ENCODE measurements around the gene PCSK2. TPM values are rescaled to one million over a fixed set of nuclear protein-coding genes. Genes with fewer than 3 reads are reported as not detected.

Gene PCSK2
- total and polyA plus RNA-seq, 10 donors, result 0.06 to 0.17 (median 0.16) TPM; not detected in 3

GRCh38 chr20:17508756-17509155, 281.9 kb downstream of the PCSK2 start:
- Histone ChIP-seq H3K27me3 (replicated peaks in 1 of 7) (no peaks in the 10 kb centered on the region), H3K4me1 (peaks cover 0 to 32% (median 16%) of the 10 kb centered on the region in 6 donors), H3K27ac (no peak overlapping the region), H3K4me3 (no peak overlapping the region), H3K9me3 (no peaks in the 10 kb centered on the region), H3K36me3 (no peaks in the 10 kb centered on the region)
- intact Hi-C loops (cut with DNase I; ENCODE audit: low total_unique reads), result loop anchor here (10.0 kb wide), 4 partner anchors 386 to 766 kb away; partner anchors contain the start of genes KAT14 and PET117
- WGBS, 5 donors, result 92 to 98% (median 95%) methylated on average over 17 to 18 of the region's 18 CpGs
- no peak for DNase-seq
- no peak for TF ChIP-seq POLR2A (IDR thresholded peaks at IDR 0.05)
- TF ChIP-seq, protein P1, sequence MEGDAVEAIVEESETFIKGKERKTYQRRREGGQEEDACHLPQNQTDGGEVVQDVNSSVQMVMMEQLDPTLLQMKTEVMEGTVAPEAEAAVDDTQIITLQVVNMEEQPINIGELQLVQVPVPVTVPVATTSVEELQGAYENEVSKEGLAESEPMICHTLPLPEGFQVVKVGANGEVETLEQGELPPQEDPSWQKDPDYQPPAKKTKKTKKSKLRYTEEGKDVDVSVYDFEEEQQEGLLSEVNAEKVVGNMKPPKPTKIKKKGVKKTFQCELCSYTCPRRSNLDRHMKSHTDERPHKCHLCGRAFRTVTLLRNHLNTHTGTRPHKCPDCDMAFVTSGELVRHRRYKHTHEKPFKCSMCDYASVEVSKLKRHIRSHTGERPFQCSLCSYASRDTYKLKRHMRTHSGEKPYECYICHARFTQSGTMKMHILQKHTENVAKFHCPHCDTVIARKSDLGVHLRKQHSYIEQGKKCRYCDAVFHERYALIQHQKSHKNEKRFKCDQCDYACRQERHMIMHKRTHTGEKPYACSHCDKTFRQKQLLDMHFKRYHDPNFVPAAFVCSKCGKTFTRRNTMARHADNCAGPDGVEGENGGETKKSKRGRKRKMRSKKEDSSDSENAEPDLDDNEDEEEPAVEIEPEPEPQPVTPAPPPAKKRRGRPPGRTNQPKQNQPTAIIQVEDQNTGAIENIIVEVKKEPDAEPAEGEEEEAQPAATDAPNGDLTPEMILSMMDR (IDR thresholded peaks at IDR 0.05 in 8 of 11, conservative IDR thresholded peaks at IDR 0.05 in 3 of 11), result no peak
- TF ChIP-seq POLR2AphosphoS5 (IDR thresholded peaks at IDR 0.05), result no peak

DNA sequence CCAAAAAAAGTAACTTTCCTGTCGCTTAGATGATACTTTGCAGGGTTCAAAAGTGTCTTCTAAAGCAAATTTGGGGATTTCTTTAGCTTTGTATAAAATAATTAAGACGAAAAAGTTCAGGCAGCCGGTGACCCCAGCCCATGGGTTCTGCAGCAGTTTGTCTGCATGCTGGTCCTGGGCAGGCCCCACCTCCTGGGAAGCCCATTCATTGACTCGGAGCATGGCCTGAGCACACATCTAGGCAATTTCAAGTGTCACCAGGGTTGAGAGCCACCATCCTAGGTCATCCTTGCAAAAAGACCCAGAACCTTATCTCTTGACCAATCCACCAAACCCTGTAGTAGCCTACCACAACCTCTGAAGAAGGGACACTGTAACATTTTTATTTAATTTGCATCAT, 283.7 kb downstream of the PCSK2 start:
- Histone ChIP-seq H3K36me3 (no peaks in the 10 kb centered on the region), H3K4me1 (peaks cover 0 to 14% (median 4%) of the 10 kb centered on the region in 6 donors), H3K27ac (no peak overlapping the region), H3K27me3 (replicated peaks in 1 of 7) (no peaks in the 10 kb centered on the region), H3K9me3 (no peaks in the 10 kb centered on the region), H3K4me3 (no peak overlapping the region)
- TF ChIP-seq POLR2A (IDR thresholded peaks at IDR 0.05) (no peak), POLR2AphosphoS5 (IDR thresholded peaks at IDR 0.05) (no peak)
- TF ChIP-seq, protein P1 (IDR thresholded peaks at IDR 0.05 in 8 of 11, conservative IDR thresholded peaks at IDR 0.05 in 3 of 11), result no peak
- DNase-seq, result no peak
- 56 to 95% (median 83%) methylated on average over 4 of the region's 4 CpGs for WGBS, 5 donors
- intact Hi-C loops (cut with DNase I; ENCODE audit: low total_unique reads), result no loop called here

GRCh38 chr20:17511401-17511800, 284.6 kb downstream of the PCSK2 start:
- WGBS, 5 donors, result 57 to 68% (median 62%) methylated on average over 6 of the region's 6 CpGs
- intact Hi-C loops (cut with DNase I; ENCODE audit: low total_unique reads), result no loop called here

GRCh38 chr20:17513939-17514338, 287.1 kb downstream of the PCSK2 start:
- 71 to 88% (median 84%) methylated on average over 1 to 2 of the region's 2 CpGs for WGBS, 5 donors
- intact Hi-C loops (cut with DNase I; ENCODE audit: low total_unique reads), result no loop called here
- peaks cover 0 to 11% (median 0%) of the 10 kb centered on the region in 6 donors for H3K4me1 ChIP-seq

More at GRCh38 chr20:17511401-17511800, 284.6 kb downstream of the PCSK2 start:
- DNase-seq, result no peak
- Histone ChIP-seq H3K27ac (no peak overlapping the region), H3K4me1 (peaks cover 0 to 5% (median 0%) of the 10 kb centered on the region in 6 donors), H3K27me3 (replicated peaks in 1 of 7) (no peaks in the 10 kb centered on the region), H3K36me3 (no peaks in the 10 kb centered on the region), H3K9me3 (no peaks in the 10 kb centered on the region), H3K4me3 (no peak overlapping the region)
- no peak for TF ChIP-seq POLR2A (IDR thresholded peaks at IDR 0.05)
- TF ChIP-seq, protein P1 (IDR thresholded peaks at IDR 0.05 in 8 of 11, conservative IDR thresholded peaks at IDR 0.05 in 3 of 11), result no peak
- TF ChIP-seq POLR2AphosphoS5 (IDR thresholded peaks at IDR 0.05), result no peak

More at GRCh38 chr20:17513939-17514338, 287.1 kb downstream of the PCSK2 start:
- Histone ChIP-seq H3K36me3 (no peaks in the 10 kb centered on the region), H3K27me3 (replicated peaks in 1 of 7) (no peaks in the 10 kb centered on the region), H3K4me3 (no peak overlapping the region), H3K27ac (no peak overlapping the region), H3K9me3 (no peaks in the 10 kb centered on the region)
- TF ChIP-seq, protein P1 (IDR thresholded peaks at IDR 0.05 in 8 of 11, conservative IDR thresholded peaks at IDR 0.05 in 3 of 11), result no peak
- no peak for TF ChIP-seq POLR2A (IDR thresholded peaks at IDR 0.05)
- TF ChIP-seq POLR2AphosphoS5 (IDR thresholded peaks at IDR 0.05), result no peak
- no peak for DNase-seq

Data from spleen (tissue), 11 donors.